Kidney tubule cell (primary cell): ENCODE results near the gene PRKN.

Source experiments
- DNase-seq: peaks from one replicate; pipeline ENCODE4 v3.0.0-alpha.2; 2018; ENCODE audit warnings: low spot score

Gene PRKN

DNA sequence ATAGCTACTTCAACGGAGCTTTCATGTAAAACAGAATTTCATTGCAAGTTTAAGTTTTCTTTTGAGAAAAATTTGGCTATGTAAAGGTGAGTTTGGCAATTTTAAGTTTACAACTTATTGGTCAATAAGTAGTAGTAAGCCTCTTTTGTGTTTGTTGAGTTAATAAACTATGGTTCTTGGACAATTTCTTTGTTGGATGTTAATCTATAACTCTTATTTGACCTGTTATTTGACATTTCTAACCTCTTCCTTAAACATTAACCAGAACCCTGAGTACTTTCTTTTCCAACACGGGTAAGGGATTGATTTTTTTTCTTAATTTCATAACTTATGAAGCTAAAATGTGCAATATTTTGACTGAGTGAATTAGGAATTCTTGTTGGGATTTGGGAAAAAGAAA, 354.4 kb downstream of the PRKN start:
- peak; percentile 51 for DNase-seq

DNA sequence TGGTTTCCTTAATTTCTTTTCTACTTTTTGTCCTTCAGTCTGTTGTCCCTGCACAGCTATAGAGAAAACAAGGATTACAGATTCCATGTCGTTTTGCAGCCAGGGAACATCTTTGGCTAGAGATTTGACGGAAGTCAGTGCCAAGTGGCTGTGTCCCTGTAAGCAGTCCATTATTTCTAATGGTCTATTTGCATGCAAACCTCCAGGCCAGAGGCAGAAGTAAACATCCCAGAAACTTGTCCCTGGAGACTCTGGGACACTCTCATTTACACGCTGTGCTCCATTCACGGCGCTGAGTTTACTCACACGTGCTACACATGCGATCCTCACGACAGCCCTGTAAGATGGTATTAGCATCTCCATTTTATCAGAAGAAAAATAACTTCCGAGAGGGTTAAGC, 355.5 kb downstream of the PRKN start:
- no peak for DNase-seq

DNA sequence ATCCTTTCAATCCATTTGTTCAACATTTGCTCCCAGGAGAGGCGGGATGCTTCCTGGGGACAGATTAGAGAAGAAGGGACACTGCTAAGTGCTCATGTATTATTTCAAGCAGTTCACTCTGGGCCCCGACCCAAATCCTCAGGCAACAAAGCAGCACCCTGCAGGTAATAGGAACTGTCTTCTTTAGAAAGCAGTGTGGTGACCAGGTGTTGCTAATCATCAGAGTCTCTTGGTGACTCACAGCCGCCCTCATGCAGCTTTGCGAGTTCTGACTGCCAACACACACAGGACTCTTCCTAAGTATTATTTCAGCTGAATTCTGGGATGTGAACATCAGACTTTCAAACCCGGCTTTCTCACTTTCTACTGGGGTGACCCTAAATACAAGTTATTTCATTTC, 356.4 kb downstream of the PRKN start:
- DNase-seq: peak; percentile 52

DNA sequence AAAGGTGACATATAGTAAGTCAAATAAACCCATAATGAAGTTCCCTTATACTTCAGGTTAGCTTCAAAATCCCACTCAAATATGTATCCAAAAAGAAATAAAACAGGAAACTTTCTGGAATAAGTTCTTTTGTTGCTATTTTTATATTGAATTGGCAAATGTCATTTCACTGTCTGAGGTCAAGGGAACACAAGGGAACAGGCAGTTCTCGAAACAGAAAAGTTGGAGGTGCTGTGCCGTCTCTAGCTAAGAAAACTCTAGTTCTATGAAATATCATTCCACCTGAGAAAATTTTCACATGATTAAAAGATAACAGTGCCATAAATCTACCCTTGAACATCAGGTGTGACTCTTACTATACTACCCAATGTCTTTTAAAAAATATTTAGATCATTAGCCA, 358.5 kb downstream of the PRKN start:
- no peak for DNase-seq

DNA sequence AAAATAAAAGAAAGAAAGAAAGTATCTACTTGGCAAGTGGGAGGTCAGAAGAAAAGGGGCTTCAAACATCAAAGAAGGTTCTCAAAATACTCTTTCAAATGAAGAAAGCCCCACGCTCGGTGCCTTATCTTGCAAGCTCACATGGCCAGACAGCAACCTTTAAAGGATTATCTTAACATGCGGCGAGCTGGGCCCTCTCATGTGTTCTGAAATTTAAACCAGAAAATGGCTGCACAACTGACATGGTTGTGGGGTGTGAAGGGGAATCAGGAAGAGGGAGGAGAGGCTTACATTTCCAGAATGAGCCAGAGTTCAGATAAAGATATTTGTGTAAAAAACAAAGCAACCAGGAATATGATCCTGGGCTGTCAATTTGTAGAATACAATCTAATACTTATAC, 363.1 kb downstream of the PRKN start:
- DNase-seq: no peak

DNA sequence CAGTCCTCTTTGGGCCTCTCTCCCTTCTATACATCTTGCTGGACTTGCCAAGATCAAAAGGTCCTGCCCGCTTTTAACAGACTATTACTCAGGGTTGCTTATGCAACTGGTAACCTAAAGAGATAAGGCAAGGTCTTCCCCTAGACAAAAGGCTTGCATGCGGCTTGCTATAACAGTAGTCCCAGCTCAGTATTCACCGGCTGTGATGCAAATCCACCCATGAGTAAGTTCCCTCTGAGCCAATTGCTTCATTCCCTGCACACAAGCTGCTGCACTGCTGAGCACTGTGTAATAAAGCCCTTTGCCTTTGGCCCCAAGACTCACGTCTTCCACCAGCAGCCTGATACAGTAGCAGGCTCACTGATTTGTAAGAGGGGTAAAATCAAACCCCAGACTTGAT, 363.8 kb downstream of the PRKN start:
- DNase-seq: peak; percentile 5

DNA sequence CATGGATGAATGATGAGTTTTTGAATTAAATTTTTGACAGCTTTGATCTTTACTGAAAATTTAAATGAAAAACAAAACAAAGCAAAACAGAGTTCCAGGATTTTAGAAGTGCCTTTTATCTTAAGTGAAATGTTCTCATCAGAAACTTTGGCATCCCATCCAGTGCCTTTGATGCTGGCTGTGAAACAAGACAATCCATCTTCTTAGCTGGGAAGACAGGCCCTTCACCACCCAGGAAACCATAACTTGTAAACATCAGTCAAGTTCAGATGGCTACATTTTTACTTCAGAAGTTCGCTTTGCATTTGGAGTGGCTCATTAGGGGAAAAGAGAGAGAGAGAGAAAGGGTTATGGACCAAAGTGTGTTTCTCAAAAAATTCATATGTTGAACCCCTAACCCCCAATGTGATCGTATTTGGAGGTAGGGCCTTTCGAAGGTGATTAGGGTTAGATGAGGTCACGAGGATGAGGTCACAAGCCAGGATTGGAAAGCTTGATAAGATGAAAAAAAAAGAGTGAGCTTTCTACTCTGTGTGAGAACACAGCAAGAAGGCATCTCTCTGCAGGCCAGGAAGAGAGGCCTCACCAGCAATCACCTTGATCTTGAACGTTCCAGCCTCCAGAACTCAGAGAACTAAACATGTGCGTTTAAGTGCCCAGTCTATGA, 366.5 kb downstream of the PRKN start:
- no peak for DNase-seq

DNA sequence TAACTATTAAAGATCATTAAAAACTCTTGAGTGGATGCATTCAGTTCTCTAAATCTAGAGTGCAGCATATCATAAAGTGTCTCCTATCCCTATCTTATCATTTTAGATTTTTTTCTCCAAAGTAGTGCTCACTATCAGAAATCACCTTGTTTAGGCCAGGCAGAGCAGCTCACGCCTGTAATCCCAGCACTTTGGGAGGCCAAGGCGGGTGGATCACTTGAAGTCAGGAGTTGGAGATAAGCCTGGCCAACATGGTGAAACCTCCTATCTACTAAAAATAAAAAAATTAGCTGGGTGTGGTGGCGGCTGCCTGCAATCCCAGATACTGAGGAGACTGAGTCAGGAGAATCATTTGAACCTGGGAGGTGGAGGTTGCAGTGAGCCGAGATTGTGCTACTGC, 368.9 kb downstream of the PRKN start:
- no peak for DNase-seq

DNA sequence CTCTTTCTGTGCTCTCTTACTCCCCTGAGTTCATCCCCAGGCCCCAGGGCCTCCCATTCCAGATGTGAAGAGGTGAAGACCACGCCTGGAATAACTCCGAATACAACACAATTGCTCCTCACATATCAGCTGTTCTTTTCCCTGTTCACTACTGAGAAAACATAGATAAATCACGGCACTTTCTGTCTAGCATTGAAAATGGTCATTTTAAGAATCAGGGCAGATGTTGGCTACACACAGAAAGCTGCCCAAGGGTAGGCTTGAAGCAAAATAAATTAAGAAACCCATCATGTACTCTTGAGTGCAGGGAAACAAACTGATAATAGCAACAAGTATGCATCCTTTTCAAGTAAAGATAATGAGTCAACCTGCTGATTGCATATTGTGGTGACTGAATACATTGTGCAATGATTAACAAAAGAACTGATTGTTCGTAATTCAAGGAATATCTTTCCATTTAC, 382.5 kb downstream of the PRKN start:
- DNase-seq: peak; percentile 57

DNA sequence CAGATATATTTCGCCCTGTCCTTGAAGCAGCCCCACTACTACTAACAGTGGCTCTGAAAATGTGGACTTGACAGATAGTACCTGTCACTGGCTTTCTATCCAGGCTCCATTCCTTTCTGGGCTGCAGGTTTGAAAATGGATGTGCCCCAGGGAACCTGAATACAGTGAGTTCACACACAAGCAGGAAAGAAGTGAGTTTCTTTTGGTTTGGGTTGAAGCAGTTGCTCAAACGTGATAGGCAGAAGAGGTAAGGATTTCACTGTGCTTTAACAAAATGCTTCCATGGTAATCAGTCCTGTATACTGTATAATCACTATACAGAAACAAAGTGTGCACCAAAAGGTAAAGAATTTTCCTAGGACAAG, 382.9 kb downstream of the PRKN start:
- DNase-seq: no peak

DNA sequence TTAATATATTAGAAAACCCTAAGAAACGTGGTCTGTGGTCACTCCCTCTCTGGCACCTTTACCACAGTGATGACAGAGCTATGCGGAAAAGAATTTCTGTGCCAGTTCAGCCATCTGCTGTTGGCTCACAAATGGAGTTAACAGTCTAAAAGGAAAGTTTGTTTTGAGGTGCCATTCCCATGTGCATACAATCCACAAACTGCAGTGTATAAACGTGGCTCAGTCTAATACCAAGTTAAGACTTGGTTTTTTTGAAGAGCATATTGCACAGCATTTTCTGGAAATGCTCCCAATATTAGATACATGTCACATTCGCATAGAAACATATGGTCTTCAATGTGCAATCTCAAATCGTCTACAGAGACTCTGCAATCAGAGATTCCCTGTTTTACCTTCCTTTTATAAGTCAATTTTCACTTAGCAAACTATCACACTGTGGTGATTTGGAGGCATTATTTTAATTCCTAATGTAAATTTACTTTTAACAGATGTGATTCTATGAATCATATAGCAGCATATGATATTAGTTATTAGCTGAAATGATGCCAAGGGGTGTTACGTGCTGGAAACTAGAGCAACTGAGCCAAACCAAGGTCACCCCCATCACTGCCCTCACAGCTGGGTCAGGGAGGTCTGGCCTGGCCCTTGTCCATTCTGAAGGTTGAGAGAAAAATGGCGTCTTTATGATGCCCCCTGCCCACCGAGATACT, 383.5 kb downstream of the PRKN start:
- peak; percentile 29 for DNase-seq

DNA sequence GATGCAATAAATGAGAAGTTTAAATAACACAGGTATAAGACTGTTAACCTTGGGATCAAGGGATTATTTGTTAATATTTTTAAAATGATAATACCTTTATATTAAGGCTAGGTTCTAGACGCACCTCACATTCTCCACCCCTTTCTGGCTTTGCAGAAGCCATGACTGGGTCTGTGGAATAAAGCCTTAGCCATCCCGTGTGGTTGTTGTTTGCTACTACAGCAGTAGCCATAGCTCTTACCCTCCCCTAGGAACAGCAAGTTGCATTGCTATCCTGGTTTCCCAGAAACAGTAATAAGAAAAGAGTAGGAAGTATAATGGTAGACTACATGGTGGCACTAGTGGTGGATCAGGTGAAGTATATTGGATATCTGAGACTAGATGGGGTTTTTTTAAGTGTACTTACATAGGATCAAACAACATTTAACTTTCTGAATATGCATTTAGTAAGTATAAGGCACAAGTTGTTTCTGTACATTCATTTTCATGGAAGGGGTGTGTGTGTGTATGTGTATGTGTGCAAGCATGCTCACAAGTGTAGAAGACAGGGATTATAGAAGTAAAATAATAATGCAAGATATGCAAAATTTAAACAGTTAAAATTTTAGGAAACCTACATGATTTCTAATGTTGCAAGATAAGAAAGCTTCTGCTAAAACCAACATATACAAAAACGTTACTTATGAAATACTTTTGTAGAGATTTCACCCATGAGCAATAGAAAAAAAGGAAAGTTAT, 384.2 kb downstream of the PRKN start:
- peak; percentile 9 for DNase-seq

DNA sequence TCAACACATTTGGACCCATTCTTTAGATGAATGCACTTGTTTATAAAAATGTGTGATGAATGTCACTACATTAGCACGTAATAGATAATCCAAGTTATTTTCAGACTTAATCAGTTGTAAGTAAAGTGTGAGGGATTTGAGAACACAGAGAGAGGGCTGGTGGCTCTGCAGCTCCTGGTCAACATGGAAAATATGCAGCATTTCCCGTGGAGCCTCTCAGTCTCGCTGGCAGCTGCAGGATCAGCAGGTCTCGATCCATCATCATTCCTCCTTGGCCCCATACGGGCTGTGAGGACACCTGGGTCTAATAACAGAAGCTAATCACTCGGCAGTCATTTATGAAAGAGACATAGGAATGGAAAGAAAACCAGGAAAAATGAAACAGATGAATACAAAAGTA, 390.2 kb downstream of the PRKN start:
- DNase-seq: no peak

DNA sequence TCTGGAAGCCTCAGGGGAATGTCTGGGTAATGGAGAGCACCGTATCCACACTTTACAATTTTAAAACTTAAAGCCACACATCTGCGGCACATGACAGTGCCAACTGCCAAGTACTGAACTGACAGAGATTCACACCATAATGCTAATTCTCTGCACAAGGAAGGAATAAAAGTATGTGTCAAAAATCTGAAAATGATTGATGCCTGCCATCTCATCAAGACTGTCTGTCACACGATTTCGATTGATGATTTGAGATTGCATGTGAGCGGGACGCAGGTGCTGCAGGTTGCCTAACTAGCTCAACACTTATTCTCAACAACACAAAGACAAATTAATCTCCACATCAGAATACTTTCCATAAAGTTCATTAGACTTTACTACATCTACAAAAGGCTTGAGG, 391.2 kb downstream of the PRKN start:
- DNase-seq: no peak

DNA sequence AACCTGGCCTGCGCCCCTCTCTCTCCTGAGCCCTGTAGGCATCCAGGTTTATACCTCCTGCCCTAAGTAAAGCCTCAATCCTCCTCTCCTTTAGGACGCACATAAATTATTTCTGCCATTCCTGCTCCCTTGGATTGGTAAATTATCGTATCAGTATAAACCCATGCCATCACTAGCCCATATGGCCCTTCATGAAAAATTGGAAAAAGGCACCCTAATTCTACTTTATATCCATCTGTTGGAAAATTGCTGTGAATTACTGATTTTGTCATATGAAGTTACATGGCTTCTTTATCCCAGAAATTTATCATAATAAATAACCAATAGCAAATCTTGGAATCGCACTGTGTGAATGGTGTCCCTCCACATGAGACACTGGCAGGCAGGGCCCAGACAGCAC, 395.2 kb downstream of the PRKN start:
- no peak for DNase-seq

DNA sequence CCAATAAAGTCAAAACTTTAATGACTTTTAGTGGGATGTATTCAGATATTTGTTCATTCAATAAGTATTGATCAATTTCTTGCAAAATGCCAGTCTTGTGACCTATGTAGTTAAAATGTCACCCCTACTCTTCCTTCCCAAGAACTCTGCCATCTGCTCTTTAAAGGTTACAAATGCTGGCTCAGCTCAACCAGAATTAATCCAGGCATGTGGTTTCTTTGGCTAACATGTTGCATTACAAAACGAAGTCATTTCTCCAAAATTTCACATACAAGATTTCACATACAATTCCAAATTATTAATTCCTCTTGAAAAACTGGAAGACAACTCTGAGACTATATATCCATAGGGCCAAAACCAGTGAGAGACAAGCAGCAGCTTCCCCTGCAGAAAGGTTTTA, 395.7 kb downstream of the PRKN start:
- DNase-seq: no peak

DNA sequence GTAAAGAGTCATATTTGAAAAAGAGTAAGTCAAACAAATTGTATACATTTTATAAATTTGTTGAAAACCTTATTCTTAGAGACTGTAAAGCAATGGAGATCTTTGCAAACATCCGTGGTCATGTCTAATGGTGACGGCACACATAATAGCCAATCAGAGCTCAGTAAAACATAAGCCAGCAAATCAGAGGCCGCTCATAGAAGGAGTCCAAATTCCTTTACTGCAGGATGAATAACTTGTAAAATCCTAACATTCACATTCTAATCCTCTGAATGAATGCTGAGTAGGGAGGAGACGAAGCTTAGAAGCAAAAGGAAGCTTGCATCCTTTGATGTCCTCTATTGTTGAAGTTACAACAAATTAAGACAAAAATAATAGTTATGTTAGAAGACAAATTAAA, 401.7 kb downstream of the PRKN start:
- DNase-seq: no peak

DNA sequence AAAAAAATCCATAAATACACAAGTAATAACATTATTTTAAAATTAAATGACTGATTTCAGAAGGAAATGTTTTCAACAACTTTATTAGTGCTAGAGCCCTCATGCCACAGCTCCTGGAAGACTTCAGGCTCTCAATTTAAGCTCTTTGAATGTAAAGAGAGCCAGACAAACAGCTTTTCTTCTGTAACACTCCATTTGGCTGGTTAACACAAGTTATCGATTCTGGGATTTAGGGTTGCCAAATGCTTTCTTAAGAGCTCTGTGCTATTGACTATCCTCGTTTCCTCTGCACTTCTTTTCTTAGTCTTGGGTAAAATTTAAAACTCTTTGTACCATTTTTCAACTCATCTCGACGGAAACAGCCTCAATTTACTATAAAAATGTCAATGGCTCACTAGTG, 402.5 kb downstream of the PRKN start:
- no peak for DNase-seq

DNA sequence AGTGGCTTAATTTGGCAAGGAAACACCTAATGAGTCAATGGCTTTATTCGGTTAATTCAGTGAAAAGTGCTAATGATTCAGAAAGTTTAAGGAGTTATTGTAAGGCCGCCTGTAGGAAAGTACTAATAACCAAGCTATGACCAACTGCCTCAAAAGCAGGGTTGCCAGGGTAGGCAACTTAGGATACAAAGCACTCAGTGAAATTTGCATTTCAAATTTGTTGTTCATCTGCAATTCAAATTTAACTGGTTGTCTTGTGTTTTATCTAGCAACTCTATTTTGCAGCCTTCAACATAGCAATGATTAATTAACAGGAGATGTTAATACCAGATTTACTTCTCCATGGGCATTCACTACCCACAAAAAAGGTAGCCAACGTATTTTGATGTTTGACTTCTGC, 412.3 kb downstream of the PRKN start:
- no peak for DNase-seq

DNA sequence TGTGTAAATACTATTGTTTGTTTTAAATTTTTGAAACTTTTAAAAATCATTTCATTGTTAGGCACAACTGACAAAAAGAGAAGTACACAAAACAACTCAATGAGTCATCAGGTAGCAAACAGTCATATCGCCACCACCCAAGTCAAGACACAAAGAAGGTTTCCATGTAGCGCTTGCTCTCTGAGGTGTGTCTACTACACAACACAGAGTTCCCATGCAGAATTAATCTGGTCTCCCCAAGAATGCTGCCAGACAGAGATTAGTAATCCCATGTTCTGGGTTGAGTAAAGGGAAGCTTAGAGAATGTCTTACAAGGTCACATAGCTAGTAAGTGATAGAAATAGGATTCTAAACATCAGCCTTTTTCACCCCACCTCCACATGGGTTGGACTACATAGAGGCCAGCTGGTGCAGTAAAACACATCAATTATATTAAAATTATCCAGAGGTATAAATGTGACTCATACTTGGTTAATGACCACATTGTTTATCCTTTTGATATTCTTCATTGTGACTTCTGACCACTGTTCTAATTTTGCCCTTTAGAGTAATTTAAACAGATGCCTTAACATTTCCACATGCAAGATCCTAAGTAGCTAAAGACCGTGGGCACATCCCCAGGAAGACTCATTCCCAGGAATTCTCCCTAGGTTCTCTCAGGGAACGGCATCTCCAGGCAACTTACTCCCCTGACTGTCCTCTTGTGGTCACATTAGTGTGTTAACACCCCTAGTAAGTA, 413.5 kb downstream of the PRKN start:
- DNase-seq: no peak

DNA sequence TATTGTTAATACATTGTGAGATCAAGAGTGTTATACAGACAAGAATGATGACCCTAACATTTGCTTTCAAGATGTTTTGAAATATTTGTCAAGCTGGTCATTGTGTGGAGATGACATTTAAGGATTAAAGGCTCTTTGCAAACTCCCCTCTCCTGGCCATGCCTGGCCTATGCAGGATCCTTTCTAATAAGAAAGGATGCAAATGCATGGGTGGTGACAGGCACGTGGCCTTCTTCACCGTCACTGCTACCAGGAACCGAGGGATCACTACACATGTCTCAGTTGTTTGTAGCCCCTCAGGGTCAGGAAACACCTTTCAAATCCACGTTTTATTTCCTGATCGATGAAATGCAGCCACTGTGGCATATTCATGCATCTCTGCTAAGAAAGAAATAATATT, 419.7 kb downstream of the PRKN start:
- no peak for DNase-seq

DNA sequence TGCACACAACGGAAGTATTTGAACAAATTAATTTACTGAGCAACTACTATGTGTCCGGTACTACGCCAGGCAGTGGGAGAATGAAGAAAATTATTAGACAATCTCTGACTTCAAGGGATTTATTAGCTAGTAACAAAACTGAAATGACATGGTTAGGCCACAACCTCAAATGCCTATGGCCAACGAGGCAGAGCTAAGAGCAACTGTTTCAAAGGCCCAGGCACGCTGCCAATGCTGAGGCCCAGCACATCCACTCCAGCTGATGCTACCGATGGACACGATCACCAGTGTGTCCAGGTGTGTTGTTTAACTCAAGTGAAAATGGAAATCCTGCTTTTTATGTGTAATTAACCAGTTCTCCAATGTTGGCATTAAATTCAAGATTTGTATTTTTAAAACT, 420.9 kb downstream of the PRKN start:
- peak; percentile 67 for DNase-seq

DNA sequence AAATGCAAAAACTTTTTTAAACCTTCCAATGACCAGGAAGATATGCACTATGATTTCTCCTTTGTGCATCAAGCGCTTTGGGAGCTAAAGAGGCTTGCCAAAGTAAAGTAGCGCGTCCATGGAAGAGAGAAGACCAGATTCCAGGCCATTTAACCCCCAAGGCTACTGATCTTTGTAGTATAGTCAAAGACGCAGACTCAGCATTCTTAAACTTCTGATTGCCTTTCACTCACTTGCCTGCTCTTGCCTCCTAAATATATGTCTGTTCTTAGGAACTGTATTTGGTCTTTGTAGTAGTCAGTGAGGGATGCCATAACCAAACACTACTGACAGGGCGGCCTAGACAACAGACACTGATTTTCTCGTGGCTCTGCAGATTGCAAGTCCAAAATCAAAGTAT, 426.4 kb downstream of the PRKN start:
- no peak for DNase-seq
